BE2C (cell line): ENCODE measurements around the gene GPT2.
A peak's percentile ranks its signal among the peaks of the same experiment; 100 is the strongest.
"Not testable (repeated sequence)": the region's sequence is repeated elsewhere in the genome, so short reads cannot be mapped to it uniquely, and the experiment has no call there.

Source experiments
- DNase-seq: peaks from one replicate; pipeline ENCODE4 v3.0.0-alpha.2; 2020
- H3K27me3 ChIP-seq: fragments of 250-450 bp; sonication (Bioruptor Pico); 2 replicates; pipeline ENCODE4 v1.5.1; 2020; ENCODE audit warnings: mild to moderate bottlenecking
- H3K36me3 ChIP-seq: fragments of 250-450 bp; sonication (Bioruptor Pico); 2 replicates; pipeline ENCODE4 v1.5.1; 2020; ENCODE audit warnings: mild to moderate bottlenecking
- H3K4me1 ChIP-seq: fragments of 250-450 bp; sonication (Bioruptor Pico); 2 replicates; pipeline ENCODE4 v1.5.1; 2020
- H3K4me3 ChIP-seq: 2 replicates; pipeline ENCODE4 v1.5.1; 2011; ENCODE audit warnings: low read depth, low read length
- H3K9me3 ChIP-seq: fragments of 250-450 bp; sonication (Bioruptor Pico); 2 replicates; pipeline ENCODE4 v1.5.1; 2020
- CTCF ChIP-seq: IDR thresholded peaks from 2 replicates; pipeline ENCODE4 v1.5.1; 2012; ENCODE audit warnings: mild to moderate bottlenecking, low read depth, low read length

Gene GPT2

GRCh38 chr16:46927273-46927672 is 43.1 kb downstream of the GPT2 start:
- no peaks in the 10 kb centered on the region for H3K9me3 ChIP-seq
- no peak for TF ChIP-seq CTCF
- H3K4me1 ChIP-seq, result no peaks in the 10 kb centered on the region
- DNase-seq, result no peak
- no peak overlapping the region for H3K4me3 ChIP-seq
- H3K27me3 ChIP-seq, result no peaks in the 10 kb centered on the region
- peaks cover 21% of the 10 kb centered on the region for H3K36me3 ChIP-seq

- no peak for TF ChIP-seq CTCF
- no peaks in the 10 kb centered on the region for H3K4me1 ChIP-seq
- no peak for DNase-seq
- H3K36me3 ChIP-seq, result peaks cover 16% of the 10 kb centered on the region
- H3K4me3 ChIP-seq, result no peak overlapping the region
- H3K27me3 ChIP-seq, result no peaks in the 10 kb centered on the region
- no peaks in the 10 kb centered on the region for H3K9me3 ChIP-seq
Measured at GRCh38 chr16:46928811-46929210, 44.6 kb downstream of the GPT2 start.

- Histone ChIP-seq H3K9me3 (no peaks in the 10 kb centered on the region), H3K27me3 (no peaks in the 10 kb centered on the region), H3K4me1 (no peaks in the 10 kb centered on the region), H3K4me3 (no peak overlapping the region), H3K36me3 (peaks cover 11% of the 10 kb centered on the region)
- peak; percentile 71 for DNase-seq
- TF ChIP-seq CTCF, result peak; percentile 91
Measured at GRCh38 chr16:46929378-46930332, 45.5 kb downstream of the GPT2 start.

GRCh38 chr16:46930861-46931260 is 46.7 kb downstream of the GPT2 start:
- Histone ChIP-seq H3K4me3 (no peak overlapping the region), H3K4me1 (no peaks in the 10 kb centered on the region), H3K27me3 (no peaks in the 10 kb centered on the region), H3K36me3 (peaks cover 11% of the 10 kb centered on the region), H3K9me3 (no peaks in the 10 kb centered on the region)
- no peak for DNase-seq
- no peak for TF ChIP-seq CTCF

- Histone ChIP-seq H3K36me3 (peaks cover 8% of the 10 kb centered on the region), H3K4me3 (no peak overlapping the region), H3K27me3 (no peaks in the 10 kb centered on the region), H3K4me1 (no peaks in the 10 kb centered on the region), H3K9me3 (no peaks in the 10 kb centered on the region)
- TF ChIP-seq CTCF, result no peak
- DNase-seq, result no peak
Measured at GRCh38 chr16:46932802-46933201, 48.6 kb downstream of the GPT2 start.

GRCh38 chr16:46937536-46937935 is 53.4 kb downstream of the GPT2 start:
- Histone ChIP-seq H3K4me3 (no peak overlapping the region), H3K36me3 (no peaks in the 10 kb centered on the region), H3K4me1 (no peaks in the 10 kb centered on the region), H3K9me3 (no peaks in the 10 kb centered on the region), H3K27me3 (no peaks in the 10 kb centered on the region)
- DNase-seq, result no peak
- no peak for TF ChIP-seq CTCF

- DNase-seq, H3K4me3 ChIP-seq, H3K4me1 ChIP-seq, H3K27me3 ChIP-seq, H3K36me3 ChIP-seq, H3K9me3 ChIP-seq: not testable (repeated sequence)
Measured at GRCh38 chr16:46944713-46945112, 60.6 kb downstream of the GPT2 start.
